GM21737 (cell line): ENCODE data around the gene UCP3.

Experiments used
- ATAC-seq: cut with Tn5 transposase; IDR thresholded peaks from one replicate; pipeline ENCODE4 v1.9.1; 2021; ENCODE audit warnings: mild to moderate bottlenecking, moderate library complexity; ENCODE audit not compliant: unreplicated experiment

The UCP3 gene

GRCh38 chr11:74018331-74019005 is 9.6 kb upstream of the UCP3 start:
- no peak for ATAC-seq

- ATAC-seq, result no peak
These were observed 8.7 kb upstream of the UCP3 start for GRCh38 chr11:74017631-74018030.

GRCh38 chr11:74015919-74016684 is 7.2 kb upstream of the UCP3 start:
- ATAC-seq, result no peak

- ATAC-seq, result no peak
These were observed 6.0 kb upstream of the UCP3 start for GRCh38 chr11:74014880-74015279.

- no peak for ATAC-seq
These were observed 4.3 kb upstream of the UCP3 start for GRCh38 chr11:74013141-74013540.

- ATAC-seq, result no peak
These were observed 3.4 kb upstream of the UCP3 start for GRCh38 chr11:74012074-74012809.

GRCh38 chr11:74011360-74012073 is 2.6 kb upstream of the UCP3 start:
- ATAC-seq, result peak; percentile 77

GRCh38 chr11:74010306-74011300 is 1.7 kb upstream of the UCP3 start:
- ATAC-seq, result no peak

GRCh38 chr11:74009675-74010305 is 905 bp upstream of the UCP3 start:
- ATAC-seq, result no peak

GRCh38 chr11:74009230-74009547 is 304 bp upstream of the UCP3 start:
- no peak for ATAC-seq

GRCh38 chr11:74007691-74008372 is 1.1 kb downstream of the UCP3 start:
- no peak for ATAC-seq

GRCh38 chr11:74006743-74007304 is 2.1 kb downstream of the UCP3 start:
- no peak for ATAC-seq

GRCh38 chr11:74005721-74006517 is 3.0 kb downstream of the UCP3 start:
- ATAC-seq, result no peak

- peak; percentile 54 for ATAC-seq
These were observed 3.9 kb downstream of the UCP3 start for GRCh38 chr11:74004759-74005615.

- no peak for ATAC-seq
These were observed 4.7 kb downstream of the UCP3 start for GRCh38 chr11:74004046-74004695.

GRCh38 chr11:74002832-74003231 is 6.1 kb downstream of the UCP3 start:
- ATAC-seq, result no peak
